ENCODE results near the gene ZNF17. TPM values are rescaled to one million over a fixed set of nuclear protein-coding genes. Genes with fewer than 3 reads are reported as not detected.

Gene ZNF17
- total and polyA plus RNA-seq, 3 donors from 2014 or later: 7.4 to 25.5 (median 19.8) TPM

GRCh38 chr19:57436417-57436816 is 25.5 kb downstream of the ZNF17 start:
- intact Hi-C loops (cut with DNase I; ENCODE audit: low total_unique reads): no loop called here
- no peaks in the 10 kb centered on the region for H3K9me3 ChIP-seq
- H3K4me3 ChIP-seq: no peak overlapping the region
- no peaks in the 10 kb centered on the region for H3K27me3 ChIP-seq
- DNase-seq: no peak
- no peak overlapping the region for H3K27ac ChIP-seq
- TF ChIP-seq, protein P1, sequence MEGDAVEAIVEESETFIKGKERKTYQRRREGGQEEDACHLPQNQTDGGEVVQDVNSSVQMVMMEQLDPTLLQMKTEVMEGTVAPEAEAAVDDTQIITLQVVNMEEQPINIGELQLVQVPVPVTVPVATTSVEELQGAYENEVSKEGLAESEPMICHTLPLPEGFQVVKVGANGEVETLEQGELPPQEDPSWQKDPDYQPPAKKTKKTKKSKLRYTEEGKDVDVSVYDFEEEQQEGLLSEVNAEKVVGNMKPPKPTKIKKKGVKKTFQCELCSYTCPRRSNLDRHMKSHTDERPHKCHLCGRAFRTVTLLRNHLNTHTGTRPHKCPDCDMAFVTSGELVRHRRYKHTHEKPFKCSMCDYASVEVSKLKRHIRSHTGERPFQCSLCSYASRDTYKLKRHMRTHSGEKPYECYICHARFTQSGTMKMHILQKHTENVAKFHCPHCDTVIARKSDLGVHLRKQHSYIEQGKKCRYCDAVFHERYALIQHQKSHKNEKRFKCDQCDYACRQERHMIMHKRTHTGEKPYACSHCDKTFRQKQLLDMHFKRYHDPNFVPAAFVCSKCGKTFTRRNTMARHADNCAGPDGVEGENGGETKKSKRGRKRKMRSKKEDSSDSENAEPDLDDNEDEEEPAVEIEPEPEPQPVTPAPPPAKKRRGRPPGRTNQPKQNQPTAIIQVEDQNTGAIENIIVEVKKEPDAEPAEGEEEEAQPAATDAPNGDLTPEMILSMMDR (IDR thresholded peaks at IDR 0.05): no peak
- TF ChIP-seq POLR2A (IDR thresholded peaks at IDR 0.05): no peak
- WGBS, 2 donors: 55 to 60% methylated on average over 1 of the region's 1 CpG
- H3K36me3 ChIP-seq (ENCODE audit: low read depth, missing control alignments): no peaks in the 10 kb centered on the region
- no peaks in the 10 kb centered on the region for H3K4me1 ChIP-seq

- intact Hi-C loops (cut with DNase I; ENCODE audit: low total_unique reads): no loop called here
- Histone ChIP-seq H3K36me3 (ENCODE audit: low read depth, missing control alignments) (no peaks in the 10 kb centered on the region), H3K4me3 (no peak overlapping the region), H3K27ac (no peak overlapping the region), H3K4me1 (no peaks in the 10 kb centered on the region), H3K9me3 (no peaks in the 10 kb centered on the region), H3K27me3 (no peaks in the 10 kb centered on the region)
- TF ChIP-seq, protein P1 (IDR thresholded peaks at IDR 0.05): no peak
- no peak for TF ChIP-seq POLR2A (IDR thresholded peaks at IDR 0.05)
- 77 to 81% methylated on average over 4 of the region's 4 CpGs for WGBS, 2 donors
- DNase-seq: no peak
Measured at GRCh38 chr19:57437931-57438330, 27.0 kb downstream of the ZNF17 start.

- WGBS, 2 donors: 83 to 89% methylated on average over 9 of the region's 9 CpGs
Measured at GRCh38 chr19:57438925-57439324, 28.0 kb downstream of the ZNF17 start.

GRCh38 chr19:57441979-57442752 is 31.2 kb downstream of the ZNF17 start:
- no peak for TF ChIP-seq POLR2A (IDR thresholded peaks at IDR 0.05)
- TF ChIP-seq, protein P1 (IDR thresholded peaks at IDR 0.05): no peak
- H3K4me1 ChIP-seq: no peaks in the 10 kb centered on the region
- no peaks in the 10 kb centered on the region for H3K9me3 ChIP-seq
- H3K4me3 ChIP-seq: no peak overlapping the region
- DNase-seq: no peak
- no peaks in the 10 kb centered on the region for H3K27me3 ChIP-seq
- no peak overlapping the region for H3K27ac ChIP-seq
- WGBS, 2 donors: 84 to 96% methylated on average over 5 to 7 of the region's 7 CpGs
- H3K36me3 ChIP-seq (ENCODE audit: low read depth, missing control alignments): no peaks in the 10 kb centered on the region
- intact Hi-C loops (cut with DNase I; ENCODE audit: low total_unique reads): no loop called here

More at GRCh38 chr19:57438925-57439324, 28.0 kb downstream of the ZNF17 start:
- Histone ChIP-seq H3K9me3 (no peaks in the 10 kb centered on the region), H3K4me1 (no peaks in the 10 kb centered on the region), H3K27me3 (no peaks in the 10 kb centered on the region), H3K4me3 (no peak overlapping the region), H3K27ac (no peak overlapping the region), H3K36me3 (ENCODE audit: low read depth, missing control alignments) (no peaks in the 10 kb centered on the region)
- intact Hi-C loops (cut with DNase I; ENCODE audit: low total_unique reads): no loop called here
- no peak for TF ChIP-seq POLR2A (IDR thresholded peaks at IDR 0.05)
- TF ChIP-seq, protein P1 (IDR thresholded peaks at IDR 0.05): no peak
- no peak for DNase-seq

Data from testis (tissue), 3 donors.